HG03575 (cell line): Measurements from ENCODE around the gene HMG20A.

Experiments
- ATAC-seq: cut with Tn5 transposase; IDR thresholded peaks from one replicate; pipeline ENCODE4 v1.9.1; 2021; ENCODE audit not compliant: unreplicated experiment, insufficient number of reproducible peaks, low FRiP score; ENCODE audit errors: extremely low read depth

Gene HMG20A

DNA sequence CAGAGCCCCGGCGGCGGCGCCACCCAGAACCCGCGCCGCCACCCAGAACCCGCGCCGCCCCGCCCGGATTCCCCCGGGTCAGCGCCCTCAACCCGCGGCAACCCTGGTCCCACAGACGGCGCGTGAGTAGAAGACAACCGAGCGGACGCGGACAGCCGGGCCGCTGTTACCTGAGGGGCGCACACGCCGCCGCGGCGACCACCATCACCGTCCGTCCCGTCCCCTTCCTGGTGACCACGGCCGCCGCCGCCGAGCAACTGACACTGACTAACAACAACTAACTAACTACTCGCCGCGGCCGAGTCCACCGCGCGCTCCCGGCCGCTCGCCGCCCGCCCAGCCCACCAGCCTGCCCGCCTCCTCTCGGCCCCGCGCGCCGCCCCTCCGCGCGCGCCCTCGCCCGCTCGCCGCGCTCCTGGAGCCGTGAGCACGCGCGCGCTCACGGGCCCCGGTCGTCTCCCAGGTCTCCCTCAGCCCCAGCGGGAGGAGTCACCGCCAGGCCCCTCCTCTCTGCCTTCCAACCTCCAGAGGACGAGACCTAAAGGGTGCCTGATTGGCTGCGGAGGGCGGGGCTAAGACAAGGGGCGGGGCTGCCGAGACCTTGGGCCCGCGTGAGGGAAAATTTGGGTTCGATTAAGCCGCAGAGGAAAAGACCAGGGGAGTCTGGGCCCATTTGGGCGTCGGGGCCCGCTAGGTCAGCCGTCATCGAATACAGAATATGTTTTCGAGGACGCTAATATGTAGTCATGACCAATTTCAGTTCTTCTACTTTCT is 665 bp upstream of the HMG20A start, which contains the start of gene PEAK1:
Gene PEAK1, minus strand, starts transcription at position 269 of the 774 bp plus-strand sequence. CDS start 238,178 bp downstream, outside the sequence.
- ATAC-seq = no peak

- ATAC-seq = no peak
Observed at GRCh38 chr15:77421370-77421700, 647 bp downstream of the HMG20A start.

DNA sequence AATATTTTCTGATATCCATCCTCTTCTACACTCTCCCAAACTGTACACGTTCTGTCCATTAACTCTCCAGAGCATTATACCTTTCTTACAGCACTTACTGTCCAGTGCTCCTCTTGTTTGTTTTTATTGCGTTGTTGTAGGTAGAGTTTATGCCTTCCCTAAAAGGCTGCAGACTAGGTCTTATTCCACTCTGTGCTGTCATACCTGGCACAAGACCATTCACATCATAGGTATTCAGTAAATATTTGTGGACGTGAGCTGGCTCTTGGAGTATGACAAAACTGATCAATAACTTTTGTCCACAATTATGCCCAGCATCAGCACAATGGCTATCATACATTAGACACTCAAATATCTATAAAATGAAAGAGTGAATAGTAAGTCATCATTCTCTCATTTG is 4.4 kb downstream of the HMG20A start:
- ATAC-seq = no peak

GRCh38 chr15:77426377-77426776 is 5.7 kb downstream of the HMG20A start:
- no peak for ATAC-seq

DNA sequence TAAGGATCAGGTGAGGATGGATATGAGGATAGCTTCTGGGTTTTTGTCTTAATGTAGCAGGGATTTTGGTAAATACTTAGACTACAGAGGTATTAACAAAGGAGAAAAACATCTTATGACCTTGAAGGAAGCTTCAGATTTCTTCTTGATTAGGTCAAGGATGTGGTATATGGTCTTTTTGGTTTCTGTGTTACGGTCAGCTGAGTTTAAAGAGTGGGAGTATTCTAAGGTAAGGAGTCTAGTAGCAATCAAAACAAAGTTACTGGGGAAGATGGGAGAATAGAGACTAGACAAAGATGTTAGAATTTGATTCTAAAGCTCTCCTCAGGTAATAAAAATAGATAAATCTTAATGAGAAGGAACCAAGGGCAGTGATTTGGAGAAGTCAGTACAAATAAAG is 6.2 kb downstream of the HMG20A start:
- ATAC-seq = no peak

DNA sequence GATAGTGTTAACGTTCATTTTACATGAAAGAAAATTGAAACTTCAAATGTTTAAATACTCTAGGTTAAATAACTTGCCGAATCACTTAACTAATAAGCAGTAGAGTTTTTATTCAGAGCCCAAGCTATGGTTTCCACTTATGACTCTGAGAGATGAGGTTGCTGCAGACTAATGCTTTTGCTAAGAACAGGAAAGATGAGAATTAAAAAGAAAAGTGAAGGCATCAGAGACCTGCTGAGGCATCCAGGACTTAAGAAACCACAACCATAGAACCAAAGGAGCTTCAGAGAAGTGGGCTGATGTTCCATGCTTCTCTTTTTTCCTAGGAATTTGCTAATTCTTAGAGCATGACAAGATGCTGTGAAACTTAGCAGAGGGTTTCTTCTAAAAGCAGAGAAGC is 9.5 kb downstream of the HMG20A start:
- no peak for ATAC-seq

GRCh38 chr15:77430652-77431051 is 10.0 kb downstream of the HMG20A start:
- no peak for ATAC-seq

- ATAC-seq = no peak
Observed at GRCh38 chr15:77436822-77437221, 16.1 kb downstream of the HMG20A start.

GRCh38 chr15:77437264-77437663 is 16.6 kb downstream of the HMG20A start:
- no peak for ATAC-seq

GRCh38 chr15:77440378-77440999 is 19.8 kb downstream of the HMG20A start:
- peak; percentile 70 for ATAC-seq

DNA sequence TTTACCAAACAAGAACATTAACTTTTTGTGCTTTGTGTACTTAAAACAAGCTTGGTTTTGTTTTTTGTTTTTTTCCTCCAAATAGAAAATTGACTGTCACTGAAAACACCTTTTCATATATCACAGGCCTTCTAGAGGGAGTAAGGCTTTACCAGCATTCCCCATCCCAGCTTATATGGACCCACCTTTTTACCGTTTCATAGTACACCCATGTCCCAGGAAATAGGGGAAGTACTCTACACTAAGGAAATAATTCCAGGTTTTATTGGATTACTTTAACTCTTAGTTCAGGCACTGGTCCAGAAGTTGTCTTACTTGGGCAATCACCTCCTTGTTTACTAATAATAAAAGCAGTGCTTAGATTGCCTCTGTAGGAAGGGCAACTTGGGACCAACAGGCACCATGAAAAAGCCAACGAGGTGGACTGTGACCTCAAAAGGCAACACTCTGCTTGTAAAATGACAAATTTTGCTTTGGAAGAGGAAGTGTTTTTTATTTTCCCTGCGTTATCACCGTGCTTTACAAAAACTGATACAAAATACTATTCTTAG is 26.2 kb downstream of the HMG20A start:
- ATAC-seq = no peak

- no peak for ATAC-seq
Observed at GRCh38 chr15:77454265-77454664, 33.6 kb downstream of the HMG20A start.

- no peak for ATAC-seq
Observed at GRCh38 chr15:77454951-77455350, 34.3 kb downstream of the HMG20A start.

DNA sequence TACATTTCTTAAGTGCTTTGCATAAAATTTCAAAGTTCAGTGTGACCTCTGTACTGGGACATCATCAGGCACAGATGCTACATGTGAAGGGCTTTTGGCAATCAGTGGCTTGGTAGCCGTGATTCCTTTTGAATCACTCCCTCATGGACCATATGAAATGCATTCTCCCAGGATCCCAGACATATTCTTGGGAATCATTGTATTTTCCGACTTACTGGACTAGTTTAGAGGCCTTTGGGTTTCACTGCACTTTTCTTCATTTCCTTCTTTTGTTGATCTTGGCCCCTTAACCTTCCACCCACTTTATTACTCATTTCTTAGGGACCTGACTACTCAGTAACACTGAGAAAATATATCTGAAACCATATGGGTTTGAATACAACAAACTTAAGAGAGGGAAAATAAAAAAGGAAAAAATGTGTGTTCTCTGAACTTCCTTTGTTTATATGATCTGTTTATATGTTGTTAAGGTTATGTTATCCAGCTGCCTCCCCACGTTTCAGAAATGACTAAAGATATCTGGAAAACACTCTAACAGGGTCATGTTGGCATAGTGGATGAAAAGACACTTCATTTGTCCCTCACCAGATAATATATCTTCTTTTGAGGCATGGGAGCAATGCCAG is 35.1 kb downstream of the HMG20A start:
- no peak for ATAC-seq

- ATAC-seq = no peak
Observed at GRCh38 chr15:77456746-77457145, 36.1 kb downstream of the HMG20A start.

- no peak for ATAC-seq
Observed at GRCh38 chr15:77457191-77457904, 36.7 kb downstream of the HMG20A start.

DNA sequence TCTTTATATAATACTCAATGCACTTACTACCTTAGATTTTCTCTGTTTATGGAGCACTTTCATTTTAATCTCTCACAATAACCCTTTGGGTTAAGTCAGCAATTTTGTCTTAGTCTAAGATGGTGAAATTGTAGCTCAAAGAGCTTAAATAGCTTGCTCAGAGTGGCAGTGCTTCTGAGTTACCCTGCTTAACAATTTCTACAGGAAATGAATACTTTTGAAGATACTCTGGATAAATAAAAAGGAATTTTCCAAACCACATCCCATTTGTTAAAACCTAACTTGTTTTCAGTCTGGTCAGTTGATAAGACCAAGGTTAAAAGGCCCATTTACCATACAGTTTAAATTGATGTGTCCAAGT is 37.2 kb downstream of the HMG20A start:
- no peak for ATAC-seq

DNA sequence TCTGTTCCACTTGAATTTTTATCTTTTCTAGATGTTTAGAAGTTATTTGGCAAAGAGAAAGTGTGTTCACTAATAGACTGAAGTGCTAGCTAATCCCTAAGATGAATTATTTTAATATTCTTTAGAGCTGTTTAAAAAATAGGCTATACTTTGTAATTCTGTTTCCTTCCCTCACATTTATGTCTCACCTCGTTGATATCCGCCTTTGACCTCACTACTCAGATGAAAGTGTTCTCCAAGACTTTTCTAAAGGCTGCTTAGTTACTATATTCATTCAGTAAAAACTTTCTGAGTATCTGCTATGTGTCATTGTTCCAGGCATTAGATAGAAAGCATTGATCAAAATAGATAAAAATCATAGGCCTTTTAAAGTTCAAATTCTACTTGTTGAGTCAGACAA is 38.3 kb downstream of the HMG20A start:
- ATAC-seq = no peak

GRCh38 chr15:77461486-77461885 is 40.8 kb downstream of the HMG20A start:
- ATAC-seq = no peak
